Activated CD4-positive, alpha-beta T cell treated with anti-CD3 and anti-CD28 coated beads, Interleukin-2, amount 50 U/mL, for 24 hours (primary cell): ENCODE measurements around the gene FAM89B.

ENCODE experiments used
- DNase-seq, 2 donors: peaks; one replicate each; pipeline ENCODE4 v3.0.0-alpha.2; 2020; ENCODE audit warnings: low read depth in 1 of 2, low spot score in 1 of 2

Gene FAM89B

GRCh38 chr11:65609229-65609628, 36.9 kb downstream of the FAM89B start:
- no peak for DNase-seq

GRCh38 chr11:65609665-65610064, 37.3 kb downstream of the FAM89B start:
- no peak for DNase-seq

DNA sequence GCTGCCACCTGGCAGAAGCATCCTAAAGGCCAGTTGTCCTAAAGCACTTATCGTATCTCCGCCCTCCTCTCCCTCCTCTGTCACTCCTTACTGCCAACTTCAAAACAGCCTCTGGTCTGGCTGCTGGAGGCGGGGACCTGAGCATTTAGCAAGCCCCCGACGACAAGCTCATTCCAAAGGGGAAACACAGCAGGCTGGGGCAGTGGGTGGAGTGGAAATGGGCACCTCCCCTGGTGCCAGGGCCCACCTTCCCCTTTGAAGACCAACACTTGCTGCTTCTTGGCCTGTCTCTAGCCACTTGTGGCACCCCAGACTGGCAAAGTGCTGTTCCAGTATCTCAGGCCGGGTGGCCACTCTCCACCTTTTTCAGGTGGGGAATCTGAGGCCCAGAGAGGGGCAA, 38.1 kb downstream of the FAM89B start:
- no peak for DNase-seq

- DNase-seq = no peak
These were observed 38.9 kb downstream of the FAM89B start for GRCh38 chr11:65611028-65611757.

GRCh38 chr11:65611758-65612603, 39.6 kb downstream of the FAM89B start:
- no peak for DNase-seq

- no peak for DNase-seq
These were observed 40.4 kb downstream of the FAM89B start for GRCh38 chr11:65612691-65613090.

DNA sequence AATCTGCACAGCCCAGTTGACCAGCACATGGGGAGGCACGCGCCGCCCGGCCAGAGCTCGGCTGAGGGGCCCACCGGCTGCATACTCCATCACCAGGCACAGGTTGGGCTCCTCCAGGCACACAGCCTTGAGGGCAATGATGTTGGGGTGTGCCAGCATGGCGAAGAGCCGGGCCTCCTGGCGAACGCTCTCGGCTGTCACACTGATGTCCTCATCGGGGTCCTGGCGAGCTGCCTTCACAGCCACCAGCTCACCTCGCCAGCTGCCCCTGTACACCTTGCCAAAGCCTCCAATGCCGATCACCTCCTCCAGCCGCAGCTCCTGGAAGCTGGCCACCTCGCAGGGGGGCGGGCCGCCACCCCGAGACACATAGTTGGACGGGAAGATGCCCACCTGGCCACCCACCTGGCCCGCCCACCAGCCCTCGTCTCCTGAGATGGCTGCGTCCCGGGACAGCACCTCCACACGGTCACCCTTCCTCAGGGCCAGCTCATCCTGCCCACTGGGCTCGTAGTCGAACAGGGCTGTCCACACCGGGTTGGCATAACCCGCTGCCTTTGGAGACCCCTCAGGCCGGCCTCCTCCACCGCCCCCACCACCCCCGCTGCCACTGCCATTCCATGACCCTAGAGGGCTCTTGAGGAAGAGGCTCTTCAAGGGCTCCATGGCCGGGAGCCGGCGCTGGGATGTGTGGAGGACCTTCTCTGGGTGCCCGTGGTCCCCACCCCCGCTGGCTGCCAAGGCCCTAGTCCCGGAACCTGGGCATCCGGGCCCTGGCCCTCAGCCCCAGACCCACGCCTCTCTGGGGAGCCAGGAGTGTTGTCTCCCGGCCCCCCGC, 41.0 kb downstream of the FAM89B start:
- DNase-seq = no peak

DNA sequence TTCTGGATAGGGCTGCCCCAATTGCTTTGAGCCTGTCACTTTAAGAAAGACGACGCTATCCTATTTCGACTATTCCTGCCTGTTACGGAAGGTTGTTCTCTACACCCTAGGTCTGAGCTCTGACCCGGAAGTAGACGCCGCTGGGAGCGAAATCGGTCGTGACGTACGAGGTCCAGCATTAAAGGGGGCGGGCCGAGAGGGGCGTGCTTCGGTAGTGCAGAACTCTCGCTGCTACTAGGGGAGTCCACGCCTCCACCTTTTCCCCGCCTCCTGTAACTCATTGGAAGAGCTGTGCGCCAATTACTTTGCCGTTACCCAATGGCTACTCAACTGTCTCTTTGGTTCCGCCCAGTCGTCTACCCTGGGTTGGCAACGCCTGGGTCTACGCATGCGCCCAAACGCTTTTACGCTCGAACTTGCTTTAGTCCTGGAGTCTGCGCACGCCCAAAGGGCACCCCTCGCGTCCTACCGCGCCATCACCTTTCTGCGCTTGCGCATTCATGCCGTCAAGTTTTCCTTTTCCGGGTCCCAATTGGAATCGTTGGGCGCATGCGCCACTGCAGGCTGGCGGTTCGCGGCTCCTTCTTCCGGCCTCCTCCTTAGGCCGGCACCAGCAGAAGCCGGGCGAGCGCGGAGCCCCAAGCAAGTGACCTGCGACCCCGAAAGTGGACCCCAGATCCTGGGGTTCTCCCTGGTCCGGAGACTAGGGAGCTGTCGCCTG, 43.1 kb downstream of the FAM89B start, which contains the start of gene PCNX3:
Gene PCNX3 (plus strand): TSS at position 548 of the 721 bp plus-strand sequence. CDS start 536 bp downstream, outside the sequence.
- DNase-seq = peak; percentile 98 to 100

DNA sequence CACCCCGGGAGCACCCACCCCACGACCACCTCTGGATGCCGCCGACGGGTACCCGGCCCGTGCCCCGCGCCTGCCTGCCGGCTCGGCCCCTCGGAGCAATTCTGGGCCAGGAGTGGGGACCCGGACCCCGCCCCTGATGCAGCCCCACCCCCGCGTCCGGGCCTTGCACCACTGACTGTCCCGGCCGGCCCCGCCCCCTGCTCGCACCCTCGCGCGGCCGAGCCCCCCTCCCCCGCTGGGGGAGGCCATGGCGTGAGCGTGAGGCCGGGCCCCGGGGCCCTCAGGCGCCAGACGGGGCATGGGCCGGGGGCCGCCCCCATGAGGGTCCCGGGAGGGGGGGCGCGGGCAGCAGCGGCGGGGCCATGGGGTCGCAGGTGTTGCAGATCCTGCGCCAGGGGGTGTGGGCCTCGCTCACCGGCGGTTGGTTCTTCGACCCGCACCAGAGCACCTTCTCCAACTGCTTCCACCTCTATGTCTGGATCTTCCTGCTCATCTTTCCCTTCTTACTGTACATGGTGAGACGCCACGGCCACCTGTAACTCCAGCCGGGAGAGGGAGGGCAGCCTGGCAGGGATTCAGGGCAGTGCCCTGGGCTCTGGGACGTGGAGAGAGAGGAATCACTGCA, 43.7 kb downstream of the FAM89B start:
- DNase-seq = no peak

DNA sequence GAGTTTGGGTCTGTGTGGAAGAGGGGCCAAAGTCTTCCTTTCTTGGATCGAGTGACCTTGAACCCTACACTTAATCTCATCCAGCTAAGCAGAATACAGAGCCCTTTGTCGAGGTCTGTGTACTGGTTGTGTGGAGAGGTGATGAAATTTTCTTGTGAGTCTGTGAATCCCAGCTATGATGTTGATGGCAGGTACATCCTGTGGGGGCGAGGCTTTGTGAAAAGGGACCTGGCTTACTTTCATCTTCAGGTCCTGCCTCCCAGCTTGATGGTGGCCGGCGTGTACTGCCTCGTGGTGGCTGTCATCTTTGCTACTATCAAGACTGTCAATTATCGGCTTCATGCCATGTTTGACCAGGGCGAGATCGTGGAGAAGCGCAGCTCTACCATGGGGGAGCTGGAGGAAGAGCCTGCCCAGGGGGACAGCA, 44.2 kb downstream of the FAM89B start:
- no peak for DNase-seq

DNA sequence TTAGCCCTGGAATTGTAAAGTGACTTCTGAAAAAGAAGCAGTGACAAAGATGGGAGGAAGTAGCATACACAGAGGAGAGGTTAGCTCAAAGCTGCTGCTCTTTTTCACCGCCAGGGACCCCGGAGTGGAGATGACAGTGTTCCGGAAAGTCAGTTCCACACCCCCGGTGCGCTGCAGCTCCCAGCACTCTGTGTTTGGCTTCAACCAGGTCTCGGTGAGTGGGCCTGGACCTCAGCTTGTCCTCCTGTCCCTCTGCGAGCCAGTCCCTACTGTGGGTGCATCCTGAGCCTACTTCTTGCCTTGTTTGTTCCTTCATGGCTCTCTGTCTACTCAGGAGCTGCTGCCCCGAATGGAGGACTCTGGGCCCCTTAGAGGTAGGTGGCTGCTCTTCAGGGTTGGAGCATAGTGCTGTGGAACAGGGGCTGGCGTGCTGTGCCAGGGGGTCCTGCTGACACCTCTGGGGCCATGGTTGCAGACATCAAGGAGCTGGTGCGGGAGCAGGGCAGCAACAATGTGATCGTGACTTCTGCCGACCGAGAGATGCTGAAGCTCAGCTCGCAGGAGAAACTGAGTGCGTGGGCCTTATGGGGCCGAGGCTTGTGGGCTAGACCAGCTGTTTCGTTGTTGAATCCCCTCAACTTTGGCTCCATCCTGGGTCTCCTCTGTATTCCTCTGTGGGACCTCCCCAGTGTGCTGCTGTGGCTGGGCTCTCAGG, 45.0 kb downstream of the FAM89B start:
- no peak for DNase-seq

DNA sequence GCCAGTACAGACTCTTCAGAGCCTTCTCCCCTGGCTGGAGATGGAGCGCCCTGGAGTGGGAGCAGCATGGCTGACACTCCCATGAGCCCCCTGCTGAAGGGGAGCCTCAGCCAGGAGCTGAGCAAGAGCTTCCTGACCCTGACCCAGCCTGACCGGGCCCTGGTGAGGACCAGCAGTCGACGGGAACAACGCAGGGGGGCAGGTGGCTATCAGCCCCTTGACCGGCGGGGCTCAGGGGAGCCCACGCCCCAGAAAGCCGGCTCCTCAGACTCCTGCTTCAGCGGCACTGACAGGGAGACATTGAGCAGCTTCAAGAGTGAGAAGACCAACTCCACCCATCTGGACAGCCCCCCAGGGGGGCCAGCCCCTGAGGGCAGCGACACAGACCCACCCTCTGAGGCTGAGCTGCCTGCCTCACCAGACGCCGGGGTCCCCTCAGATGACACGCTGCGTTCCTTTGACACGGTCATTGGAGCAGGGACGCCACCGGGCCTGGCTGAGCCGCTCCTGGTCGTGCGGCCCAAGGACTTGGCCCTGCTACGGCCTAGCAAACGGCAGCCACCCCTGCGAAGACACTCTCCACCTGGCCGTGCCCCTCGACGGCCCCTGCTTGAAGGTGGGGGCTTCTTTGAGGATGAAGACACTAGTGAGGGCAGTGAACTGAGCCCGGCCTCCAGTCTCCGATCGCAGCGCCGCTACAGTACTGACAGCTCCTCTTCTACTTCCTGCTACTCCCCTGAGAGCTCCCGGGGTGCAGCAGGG, 45.8 kb downstream of the FAM89B start:
- DNase-seq = no peak

DNA sequence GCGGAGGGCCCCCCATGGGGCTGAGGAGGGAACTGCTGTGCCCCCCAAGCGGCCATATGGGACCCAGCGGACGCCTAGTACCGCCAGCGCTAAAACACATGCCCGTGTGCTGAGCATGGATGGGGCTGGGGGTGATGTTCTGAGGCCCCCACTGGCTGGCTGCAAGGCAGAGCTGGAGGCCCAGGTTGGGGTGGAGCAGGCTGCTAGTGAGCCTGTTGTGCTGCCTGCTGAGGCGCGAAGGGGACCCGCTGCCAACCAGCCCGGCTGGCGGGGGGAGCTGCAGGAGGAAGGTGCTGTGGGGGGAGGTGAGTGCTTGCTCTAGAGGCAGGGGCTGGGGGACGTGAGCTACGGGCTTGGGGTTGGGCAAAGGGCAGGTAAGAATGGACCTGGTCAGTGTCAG, 46.4 kb downstream of the FAM89B start:
- no peak for DNase-seq

- no peak for DNase-seq
These were observed 47.1 kb downstream of the FAM89B start for GRCh38 chr11:65619281-65619928.

GRCh38 chr11:65620666-65621065, 48.3 kb downstream of the FAM89B start:
- no peak for DNase-seq

DNA sequence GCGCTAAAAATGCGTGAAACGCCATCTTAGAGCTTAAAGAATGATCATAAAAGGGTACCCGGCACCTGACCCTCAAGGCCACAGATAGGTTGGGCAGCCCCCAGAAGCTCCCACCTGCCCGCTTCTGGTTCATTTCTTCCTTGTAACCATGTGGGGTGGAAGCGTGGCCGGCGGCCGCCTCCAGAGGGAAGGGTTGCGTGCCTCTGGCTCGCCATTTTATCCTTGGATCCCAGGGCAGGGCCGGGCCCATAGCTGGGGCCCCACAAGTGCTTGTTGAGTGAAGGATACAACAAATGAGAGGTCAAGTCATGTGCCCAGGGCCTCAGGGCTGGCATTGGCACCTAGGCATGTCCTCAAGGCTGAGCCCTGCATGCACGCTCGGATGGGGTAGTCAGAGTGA, 49.1 kb downstream of the FAM89B start:
- DNase-seq = no peak

DNA sequence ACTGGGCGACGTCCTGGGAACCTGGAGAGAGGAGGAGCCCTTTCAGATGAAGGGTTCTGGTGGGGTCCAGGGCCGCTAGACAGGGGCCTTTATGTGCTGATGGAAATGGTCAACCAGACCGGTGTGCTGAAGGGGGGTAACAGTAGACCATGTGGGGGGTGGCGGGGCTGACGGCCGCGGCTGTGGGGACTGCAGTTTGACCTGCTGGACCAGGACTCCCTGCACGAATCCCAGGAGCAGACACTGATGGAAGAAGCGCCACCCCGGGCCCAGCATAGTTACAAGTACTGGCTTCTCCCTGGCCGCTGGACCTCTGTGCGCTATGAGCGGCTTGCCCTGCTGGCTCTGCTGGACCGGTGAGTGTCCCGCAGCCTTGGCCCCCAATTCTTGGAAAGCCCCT, 49.7 kb downstream of the FAM89B start:
- DNase-seq = no peak

GRCh38 chr11:65623177-65623576, 50.8 kb downstream of the FAM89B start:
- no peak for DNase-seq
